AG04449 (cell line): ENCODE results near the gene SAXO1.

Experiments used
- CTCF ChIA-PET: fragments of 350-600 bp; formaldehyde crosslinking; extraction: SDS; loops from one replicate; lab custom pipeline; 2021; ENCODE audit warnings: antibody characterized with exemption; lab: Yijun Ruan, JAX
- POLR2A ChIA-PET: fragments of 400-600, 350-600 bp; formaldehyde crosslinking; extraction: SDS; loops from one replicate; lab custom pipeline; 2020; ENCODE audit warnings: antibody characterized with exemption, inconsistent platforms; lab: Yijun Ruan, JAX
- DNase-seq: peaks from one replicate; pipeline ENCODE4 v3.0.0-alpha.2; 2010; ENCODE audit warnings: low read depth, low spot score
- H3K4me3 ChIP-seq: 2 replicates; pipeline ENCODE4 v1.5.1; 2011; ENCODE audit warnings: low read depth, mild to moderate bottlenecking, control low read depth, low read length
- CTCF ChIP-seq: IDR thresholded peaks from one replicate; pipeline ENCODE4 v1.5.1; 2011; ENCODE audit warnings: mild to moderate bottlenecking, moderate library complexity, low read length, control low read depth, inconsistent platforms; ENCODE audit not compliant: insufficient read depth; ENCODE audit errors: missing control alignments

SAXO1 gene

GRCh38 chr9:18909140-18910018, 123.6 kb downstream of the SAXO1 start:
- no peak for DNase-seq
- CTCF ChIA-PET: interaction anchor here (1.0 to 1.2 kb wide), 2 partner anchors 11 to 27 kb away, joined by 3 to 5 read pairs; no protein-coding TSS in a partner anchor
- POLR2A ChIA-PET: no interaction called here
- no peak overlapping the region for H3K4me3 ChIP-seq
- TF ChIP-seq CTCF: no peak

GRCh38 chr9:18907927-18908625, 124.9 kb downstream of the SAXO1 start:
- ChIA-PET CTCF (interaction anchor here (1.0 to 1.3 kb wide), 3 partner anchors 11 to 25 kb away, joined by 3 to 5 read pairs (median 3); no protein-coding TSS in a partner anchor), POLR2A (no interaction called here)
- no peak for TF ChIP-seq CTCF
- DNase-seq: no peak
- no peak overlapping the region for H3K4me3 ChIP-seq

GRCh38 chr9:18906656-18907395, 126.2 kb downstream of the SAXO1 start:
- CTCF ChIA-PET: no interaction called here
- no peak for TF ChIP-seq CTCF
- H3K4me3 ChIP-seq: no peak overlapping the region
- no peak for DNase-seq
- POLR2A ChIA-PET: no interaction called here

- CTCF ChIA-PET: no interaction called here
- POLR2A ChIA-PET: no interaction called here
Observed at GRCh38 chr9:18905883-18906629, 127.0 kb downstream of the SAXO1 start.

More at GRCh38 chr9:18905883-18906629, 127.0 kb downstream of the SAXO1 start:
- no peak overlapping the region for H3K4me3 ChIP-seq
- no peak for TF ChIP-seq CTCF
- no peak for DNase-seq
